Testis (tissue), 3 donors: ENCODE data around the gene ANK2. TPM values are rescaled to one million over a fixed set of nuclear protein-coding genes. Genes with fewer than 3 reads are reported as not detected.

Experiments
- DNase-seq: peaks from one replicate; pipeline ENCODE4 v3.0.0-alpha.2; 2019
- H3K27ac ChIP-seq, 2 donors: fragments of 200-600 bp; sonication (generic); one replicate each; pipeline ENCODE4 v1.5.1; 2019
- H3K27me3 ChIP-seq: fragments of 200-600 bp; sonication (generic); one replicate; pipeline ENCODE4 v1.5.1; 2019
- H3K36me3 ChIP-seq: fragments of 200-600 bp; sonication (generic); one replicate; pipeline ENCODE4 v1.5.1; 2017; ENCODE audit warnings: low read depth; ENCODE audit errors: missing control alignments
- H3K4me1 ChIP-seq: fragments of 200-600 bp; sonication (generic); one replicate; pipeline ENCODE4 v1.5.1; 2019
- H3K4me3 ChIP-seq, 2 donors: fragments of 200-600 bp; sonication (generic); one replicate each; pipeline ENCODE4 v1.5.1; 2017 to 2019
- H3K9me3 ChIP-seq: fragments of 200-600 bp; sonication (generic); one replicate; pipeline ENCODE4 v1.5.1; 2017
- CTCF ChIP-seq, 3 experiments: fragments of 450-650 bp in 2 of 3; fragments of 200-600 bp in 1 of 3; sonication (generic) in 1 of 3; IDR thresholded peaks; one replicate each; pipeline ENCODE4 v1.5.1; 2016 to 2019; ENCODE audit warnings: antibody characterized with exemption in 3 of 3, mild to moderate bottlenecking in 2 of 3, moderate library complexity in 1 of 3
- POLR2A ChIP-seq: fragments of 450-650 bp; IDR thresholded peaks from one replicate; pipeline ENCODE4 v1.6.1; 2017; ENCODE audit warnings: antibody characterized with exemption, mild to moderate bottlenecking, moderate library complexity
- WGBS, 2 donors: methylation state at CpG; one replicate each; pipeline ENCODE4 v1.1.5; 2018; 5-methylcytosine and 5-hydroxymethylcytosine counted together
- intact Hi-C: fragments of 100-400 bp; cut with DNase I; formaldehyde crosslinking; loops from one replicate; pipeline ENCODE4 v1.15.1; 2023; ENCODE audit warnings: low total_unique reads
- polyA plus RNA-seq: library from polyadenylated mRNA; stranded (reverse); fragments of 350-450 nt; fragmentation: Illumina TruSeq; extraction: RNeasy Lipid Tissue Mini Kit (QIAGEN cat#74804); gene quantifications from one replicate; pipeline ENCODE4 v1.2.3, GENCODE V29; 2014; ENCODE audit warnings: low read depth, low replicate concordance; ENCODE audit not compliant: insufficient read depth
- total RNA-seq, 2 donors: library from RNA; depleted of rRNA; stranded (reverse); fragments of >200 nt; gene quantifications; one replicate each; pipeline ENCODE4 v1.2.3, GENCODE V29; 2016

ANK2 gene
- total and polyA plus RNA-seq, 3 donors from 2014 or later: 28.0 to 40.0 (median 28.6) TPM

- intact Hi-C loops: no loop called here
- H3K4me3 ChIP-seq: no peak overlapping the region
- TF ChIP-seq POLR2A: no peak
- TF ChIP-seq CTCF (IDR thresholded peaks at IDR 0.05): no peak
- no peak overlapping the region for H3K27ac ChIP-seq
- WGBS, 2 donors: 91 to 96% methylated on average over 7 to 8 of the region's 8 CpGs
- H3K9me3 ChIP-seq: no peaks in the 10 kb centered on the region
- no peak for DNase-seq
- H3K4me1 ChIP-seq: no peaks in the 10 kb centered on the region
- no peaks in the 10 kb centered on the region for H3K36me3 ChIP-seq
- no peaks in the 10 kb centered on the region for H3K27me3 ChIP-seq
Measured at GRCh38 chr4:113398441-113399143, 349.1 kb downstream of the ANK2 start.

DNA sequence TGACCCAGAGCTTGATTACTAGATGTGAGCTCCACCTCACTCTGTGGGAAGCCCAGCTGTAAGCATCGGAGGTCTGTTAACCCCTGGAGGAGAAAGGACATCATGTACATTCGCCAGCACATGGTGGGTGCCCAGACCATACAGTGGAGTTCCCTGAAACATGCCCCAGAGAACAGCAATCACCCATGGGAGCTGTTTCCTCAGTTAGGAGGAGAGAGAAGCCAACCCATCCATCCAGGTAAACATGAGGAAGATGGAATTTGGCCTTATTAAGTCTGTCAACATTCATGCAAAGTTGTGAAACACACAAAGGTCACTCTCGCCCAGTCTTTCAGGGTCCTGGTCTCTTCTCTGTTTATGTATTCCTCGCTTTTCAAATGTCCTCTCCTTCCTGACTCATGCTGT, 354.7 kb downstream of the ANK2 start:
- no peaks in the 10 kb centered on the region for H3K9me3 ChIP-seq
- intact Hi-C loops: no loop called here
- H3K4me3 ChIP-seq: no peak overlapping the region
- H3K27me3 ChIP-seq: no peaks in the 10 kb centered on the region
- 92 to 96% methylated on average over 4 of the region's 4 CpGs for WGBS, 2 donors
- no peak for DNase-seq
- no peak overlapping the region for H3K27ac ChIP-seq
- H3K36me3 ChIP-seq: no peaks in the 10 kb centered on the region
- no peaks in the 10 kb centered on the region for H3K4me1 ChIP-seq
- TF ChIP-seq POLR2A (no peak), CTCF (IDR thresholded peaks at IDR 0.05) (no peak)

GRCh38 chr4:113404841-113405240, 355.4 kb downstream of the ANK2 start:
- no peak overlapping the region for H3K27ac ChIP-seq
- no peaks in the 10 kb centered on the region for H3K4me1 ChIP-seq
- no peaks in the 10 kb centered on the region for H3K9me3 ChIP-seq
- no peak overlapping the region for H3K4me3 ChIP-seq
- no peak for TF ChIP-seq POLR2A
- TF ChIP-seq CTCF (IDR thresholded peaks at IDR 0.05): no peak
- no peaks in the 10 kb centered on the region for H3K27me3 ChIP-seq
- 59 to 60% methylated on average over 2 of the region's 2 CpGs for WGBS, 2 donors
- DNase-seq: no peak
- H3K36me3 ChIP-seq: no peaks in the 10 kb centered on the region
- intact Hi-C loops: no loop called here

DNA sequence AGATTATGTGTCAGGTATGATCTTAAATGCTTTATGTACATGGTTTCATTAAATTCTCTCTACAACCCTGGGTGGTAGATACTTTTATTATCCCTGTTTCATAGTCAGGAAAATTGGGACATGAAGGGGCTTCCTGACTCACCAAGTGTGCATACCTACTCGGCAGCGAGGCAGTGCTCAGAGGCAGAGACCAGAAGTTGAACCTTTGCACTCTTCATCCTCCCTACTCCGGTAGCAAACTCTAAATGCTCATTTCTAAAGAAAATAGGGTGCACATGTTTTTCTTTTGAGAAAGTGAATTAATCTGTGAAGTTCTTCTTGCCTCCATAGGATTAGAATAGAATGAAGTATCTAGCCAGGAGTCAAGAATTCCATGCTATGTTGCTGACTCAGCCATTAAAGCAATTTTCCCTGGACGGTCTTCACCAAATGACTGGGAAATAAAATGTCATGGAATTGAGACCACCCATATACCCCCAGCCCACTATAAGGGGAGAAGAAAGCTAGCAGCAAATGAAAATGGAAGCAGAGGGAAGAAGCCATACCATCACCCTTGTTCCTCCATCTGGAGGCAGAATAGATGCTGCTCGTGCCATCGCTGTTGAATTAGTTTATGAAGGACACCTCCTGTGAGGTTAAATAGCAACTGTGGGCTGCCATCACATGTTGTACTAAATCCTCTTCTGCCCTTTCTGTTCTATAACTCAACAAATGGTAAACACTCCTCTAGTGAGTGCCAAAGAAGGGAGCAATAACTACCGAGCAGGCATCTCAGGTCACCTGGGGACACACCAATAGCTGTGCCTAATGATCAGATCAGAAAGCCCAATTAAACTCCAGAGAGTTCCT, 356.6 kb downstream of the ANK2 start:
- intact Hi-C loops: no loop called here
- WGBS, 2 donors: 90 to 94% methylated on average over 7 of the region's 7 CpGs
- H3K27me3 ChIP-seq: no peaks in the 10 kb centered on the region
- no peaks in the 10 kb centered on the region for H3K36me3 ChIP-seq
- H3K9me3 ChIP-seq: no peaks in the 10 kb centered on the region
- H3K4me3 ChIP-seq: no peak overlapping the region
- TF ChIP-seq POLR2A: no peak
- TF ChIP-seq CTCF (IDR thresholded peaks at IDR 0.05): no peak
- DNase-seq: no peak
- no peak overlapping the region for H3K27ac ChIP-seq
- H3K4me1 ChIP-seq: no peaks in the 10 kb centered on the region
